K562 (cell line): ENCODE measurements around the gene DLGAP3. TPM values are rescaled to one million over a fixed set of nuclear protein-coding genes. Genes with fewer than 3 reads are reported as not detected.

Source experiments
- ARNT ChIP-seq, 2 experiments: fragments of 450-650 bp; IDR thresholded peaks; 2 replicates each; pipeline ENCODE4 v1.6.1; 2016; ENCODE audit warnings: mild to moderate bottlenecking in 1 of 2
- ATF3 ChIP-seq, 2 experiments: fragments of 450-650 bp in 1 of 2; sonication (generic) in 1 of 2; formaldehyde crosslinking in 1 of 2; IDR thresholded peaks in 1 of 2; conservative IDR thresholded peaks in 1 of 2; 2 replicates each; pipeline versions ENCODE4 v1.6.1 to v1.8.1; 2016 to 2023; ENCODE audit warnings: mild to moderate bottlenecking in 2 of 2, moderate library complexity in 2 of 2, inconsistent platforms in 1 of 2, missing genetic modification reagents in 1 of 2
- CSDE1 ChIP-seq, 2 experiments: fragments of 450-650 bp; IDR thresholded peaks; 2 replicates each; pipeline ENCODE4 v1.6.1; 2016; ENCODE audit warnings: mild to moderate bottlenecking in 1 of 2
- FOXK2 ChIP-seq, 2 experiments: fragments of 450-650 bp; IDR thresholded peaks in 1 of 2; conservative IDR thresholded peaks in 1 of 2; 2 replicates each; pipeline ENCODE4 v1.6.1; 2016; ENCODE audit warnings: low read depth in 2 of 2, mild to moderate bottlenecking in 1 of 2
- GTF2F1 ChIP-seq: IDR thresholded peaks from 2 replicates; pipeline ENCODE4 v1.6.1; 2011; ENCODE audit warnings: low read depth, low read length, improper control_type of control experiment
- HEY1 ChIP-seq: fragments of 250-450 bp; sonication (Bioruptor Pico); IDR thresholded peaks from 2 replicates; pipeline ENCODE4 v1.5.0; 2020; ENCODE audit warnings: mild to moderate bottlenecking, moderate library complexity, borderline replicate concordance
- HLTF ChIP-seq: fragments of 450-650 bp; IDR thresholded peaks from 2 replicates; pipeline ENCODE4 v1.6.1; 2016
- KLF1 ChIP-seq: fragments of 450-650 bp; IDR thresholded peaks from 2 replicates; pipeline ENCODE4 v1.6.1; 2016; ENCODE audit warnings: missing genetic modification characterization, missing compliant biosample characterization
- KLF6 ChIP-seq: fragments of 250-450 bp; sonication (Bioruptor Pico); IDR thresholded peaks from 2 replicates; pipeline ENCODE4 v1.4.0; 2020; ENCODE audit warnings: mild to moderate bottlenecking, moderate library complexity, borderline replicate concordance
- MAZ ChIP-seq, 2 experiments: fragments of 450-650 bp in 1 of 2; sonication (generic) in 1 of 2; formaldehyde crosslinking; IDR thresholded peaks in 1 of 2; conservative IDR thresholded peaks in 1 of 2; 2 replicates each; pipeline versions ENCODE4 v1.4.0 to v1.5.0; 2020; ENCODE audit warnings: mild to moderate bottlenecking in 1 of 2, missing genetic modification reagents in 1 of 2
- MIER1 ChIP-seq: fragments of 450-650 bp; IDR thresholded peaks from 2 replicates; pipeline ENCODE4 v1.6.1; 2016; ENCODE audit warnings: antibody characterized with exemption, mild to moderate bottlenecking, low read depth
- MNT ChIP-seq, 2 experiments: fragments of 450-650 bp; conservative IDR thresholded peaks; 2 replicates each; pipeline ENCODE4 v1.6.1; 2017; ENCODE audit warnings: mild to moderate bottlenecking in 2 of 2, moderate library complexity in 2 of 2
- SLC30A9 ChIP-seq: fragments of 250-450 bp; sonication (Bioruptor Pico); IDR thresholded peaks from 2 replicates; pipeline ENCODE4 v1.8.0; 2022; ENCODE audit warnings: mild to moderate bottlenecking, moderate library complexity
- SMAD4 ChIP-seq: fragments of 250-450 bp; sonication (Bioruptor Pico); conservative IDR thresholded peaks from 2 replicates; pipeline ENCODE4 v1.8.0; 2021; ENCODE audit warnings: inconsistent platforms, mild to moderate bottlenecking, moderate library complexity
- SMC3 ChIP-seq: conservative IDR thresholded peaks from 2 replicates; pipeline ENCODE4 v1.6.1; 2011; ENCODE audit warnings: low read depth, low read length, improper control_type of control experiment; ENCODE audit not compliant: insufficient read depth
- TAL1 ChIP-seq: fragments of 450-650 bp; IDR thresholded peaks from 2 replicates; pipeline ENCODE4 v1.6.1; 2016; ENCODE audit warnings: mild to moderate bottlenecking
- TGIF2 ChIP-seq: sonication (generic); formaldehyde crosslinking; IDR thresholded peaks from 2 replicates; pipeline ENCODE4 v1.8.1; 2022; ENCODE audit warnings: mild to moderate bottlenecking, missing genetic modification reagents, moderate library complexity
- THAP12 ChIP-seq: fragments of 250-450 bp; sonication (Bioruptor Pico); IDR thresholded peaks from 2 replicates; pipeline ENCODE4 v1.9.0; 2021; ENCODE audit warnings: mild to moderate bottlenecking, inconsistent platforms
- ZBTB17 ChIP-seq: fragments of 450-650 bp; formaldehyde crosslinking; IDR thresholded peaks from 2 replicates; pipeline ENCODE4 v1.4.0; 2020; ENCODE audit warnings: mild to moderate bottlenecking
- ZBTB43 ChIP-seq: sonication (generic); formaldehyde crosslinking; IDR thresholded peaks from 2 replicates; pipeline ENCODE4 v1.8.0; 2023; ENCODE audit warnings: mild to moderate bottlenecking, missing genetic modification reagents
- ZNF146 ChIP-seq: IDR thresholded peaks from one replicate; pipeline ENCODE4 v1.6.1; 2018; ENCODE audit warnings: missing compliant biosample characterization; ENCODE audit not compliant: unreplicated experiment
- ZNF239 ChIP-seq: fragments of 250-450 bp; sonication (Bioruptor Pico); IDR thresholded peaks from 2 replicates; pipeline ENCODE4 v1.4.0; 2020; ENCODE audit warnings: mild to moderate bottlenecking
- ZNF79 ChIP-seq: fragments of 250-450 bp; sonication (Bioruptor Pico); IDR thresholded peaks from 2 replicates; pipeline ENCODE4 v1.4.0; 2020; ENCODE audit warnings: low read depth, mild to moderate bottlenecking, moderate library complexity
- polyA plus RNA-seq, 8 experiments: library from polyadenylated mRNA; depleted of rRNA in 4 of 8; stranded (reverse) in 5 of 8; unstranded in 3 of 8; fragments of >200 nt; fragmentation: Nextera tagmentation in 2 of 8; fragmentation: Illumina TruSeq in 1 of 8; extraction: Ambion mirVana in 2 of 8; extraction: Trizol in 1 of 8; gene quantifications; 2 replicates each; pipeline versions ENCODE4 v1.2.1 to v1.2.3, GENCODE V29; 2011 to 2014; ENCODE audit warnings: inconsistent platforms in 1 of 8, missing spikeins in 1 of 8
- total RNA-seq, 7 experiments: library from RNA; depleted of rRNA in 6 of 7; stranded (reverse); fragments of >200 nt in 6 of 7; fragmentation: Illumina TruSeq in 2 of 7; extraction: Trizol in 2 of 7; gene quantifications; 2 replicates each; pipeline versions ENCODE4 v1.2.1 to v1.2.3, GENCODE V29; 2011 to 2021; ENCODE audit warnings: low replicate concordance in 1 of 7

Gene DLGAP3
- total and polyA plus RNA-seq, 9 of the 15 experiments (the other 6 are each of a cell fraction or from before 2014, with no cell fraction given), result 0.01 to 0.16 (median 0.07) TPM; not detected in 6

GRCh38 chr1:34845131-34845901 is 84.1 kb downstream of the DLGAP3 start (continued):
- no peak for TF ChIP-seq SMC3
- TF ChIP-seq HLTF, result no peak
- no peak for TF ChIP-seq ZBTB17
- no peak for TF ChIP-seq HEY1 (CRISPR knock-in tag)
- TF ChIP-seq THAP12, result no peak
- no peak for TF ChIP-seq KLF1
- TF ChIP-seq SMAD4 (CRISPR knock-in tag), result peak; percentile 85
- TF ChIP-seq ATF3 (IDR thresholded peaks at IDR 0.05), result no peak
- no peak for TF ChIP-seq ATF3 (CRISPR knock-in tag; conservative IDR thresholded peaks at IDR 0.05)
- no peak for TF ChIP-seq CSDE1 (IDR thresholded peaks at IDR 0.05)
- no peak for TF ChIP-seq ZNF146 (CRISPR knock-in tag)
- TF ChIP-seq TGIF2 (CRISPR knock-in tag), result no peak
- TF ChIP-seq SLC30A9 (CRISPR knock-in tag), result no peak
- peak; percentile 99 for TF ChIP-seq ZNF239
- 0 out of 2 replicates have a peak, but pooled peaks have one; percentile 12 for TF ChIP-seq MIER1
- no peak for TF ChIP-seq ZBTB43 (CRISPR knock-in tag)
- no peak for TF ChIP-seq FOXK2 (conservative IDR thresholded peaks at IDR 0.05 in 1 of 2, IDR thresholded peaks at IDR 0.05 in 1 of 2; ENCODE audit: low read depth in 2 of 2)
- TF ChIP-seq MNT (conservative IDR thresholded peaks at IDR 0.05), result no peak
- peak in 1 of 2 experiments; percentile 55; a peak in 2 of 4 replicates for TF ChIP-seq MAZ (CRISPR knock-in tag; conservative IDR thresholded peaks at IDR 0.05 in 1 of 2, IDR thresholded peaks at IDR 0.05 in 1 of 2)
- TF ChIP-seq ARNT (IDR thresholded peaks at IDR 0.05), result peak in 1 of 2 experiments; percentile 51; a peak in 1 of 4 replicates
- TF ChIP-seq KLF6, result no peak
- TF ChIP-seq TAL1, result peak; percentile 52; the same call in 1 of the 2 replicates
- TF ChIP-seq GTF2F1, result no peak
- TF ChIP-seq ZNF79 (CRISPR knock-in tag), result no peak
